HG03060 (cell line): ENCODE measurements around the gene TREH.

Source experiments
- ATAC-seq: cut with Tn5 transposase; IDR thresholded peaks from one replicate; pipeline ENCODE4 v1.9.1; 2021; ENCODE audit warnings: low read depth, moderate number of reproducible peaks; ENCODE audit not compliant: unreplicated experiment

Gene TREH

DNA sequence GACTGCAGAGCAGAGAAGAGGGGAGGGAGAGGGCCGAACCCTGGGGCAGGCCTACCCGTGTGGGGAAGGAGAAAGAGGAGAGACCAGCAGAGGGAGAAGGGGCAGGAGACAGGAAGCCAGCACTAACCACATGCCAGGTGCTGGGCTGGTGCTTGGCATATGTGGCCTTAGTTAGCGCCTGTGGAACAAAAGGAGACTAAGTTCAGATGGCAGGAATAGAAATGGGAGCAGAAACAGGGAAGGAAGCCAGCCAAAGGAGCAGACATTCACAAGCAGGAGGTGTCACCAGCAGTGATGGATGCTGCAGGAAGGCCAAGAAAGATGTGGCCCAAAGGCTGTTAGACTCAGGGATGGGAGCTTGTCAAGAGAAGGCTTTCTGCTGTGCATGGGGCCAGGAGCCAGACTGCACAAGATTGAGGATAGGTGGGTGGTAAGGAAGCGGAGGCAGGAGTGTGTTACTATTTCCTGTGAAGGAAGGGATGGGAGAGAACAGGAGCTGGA, 26.7 kb downstream of the TREH start:
- ATAC-seq, result no peak

- no peak for ATAC-seq
Observed at GRCh38 chr11:118651820-118652219, 27.6 kb downstream of the TREH start.

DNA sequence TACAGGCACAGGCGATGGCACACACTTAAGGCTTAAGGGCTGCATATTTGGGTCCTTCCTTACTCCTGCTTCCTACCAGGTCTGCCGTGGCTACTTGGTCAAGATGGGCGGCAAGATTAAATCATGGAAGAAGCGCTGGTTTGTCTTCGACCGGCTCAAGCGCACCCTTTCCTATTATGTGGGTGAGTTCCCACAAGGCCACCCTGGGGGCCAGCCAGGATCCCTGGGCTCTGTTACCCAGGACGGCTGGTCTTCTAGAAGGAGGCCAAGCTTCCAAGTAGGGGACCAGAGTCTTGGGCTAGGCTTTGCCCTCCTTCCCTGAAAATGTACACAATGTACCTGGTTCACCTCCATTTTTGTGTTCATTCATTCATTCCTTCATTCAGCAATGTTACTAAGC, 29.1 kb downstream of the TREH start:
- no peak for ATAC-seq

DNA sequence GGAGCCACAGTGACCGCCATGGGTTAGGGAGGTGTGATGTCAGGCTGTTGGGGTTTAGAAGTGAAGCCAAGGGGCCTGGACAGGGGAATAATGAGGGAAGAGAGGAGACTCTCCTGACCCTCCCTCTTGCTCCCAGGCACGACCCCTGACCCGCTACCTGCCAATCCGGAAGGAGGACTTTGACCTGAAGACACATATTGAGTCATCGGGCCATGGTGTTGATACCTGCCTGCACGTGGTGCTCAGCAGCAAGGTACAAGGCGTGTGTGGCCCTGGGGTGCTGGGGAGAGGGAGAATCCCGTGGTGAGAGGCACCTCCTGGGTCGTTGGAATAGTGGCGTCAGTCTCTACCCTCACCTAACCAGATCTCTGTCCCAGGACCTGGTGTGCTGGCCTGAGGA, 29.5 kb downstream of the TREH start:
- ATAC-seq, result no peak

- ATAC-seq, result no peak
Observed at GRCh38 chr11:118648291-118648690, 31.2 kb downstream of the TREH start.

GRCh38 chr11:118646393-118646792, 33.1 kb downstream of the TREH start:
- ATAC-seq, result no peak

DNA sequence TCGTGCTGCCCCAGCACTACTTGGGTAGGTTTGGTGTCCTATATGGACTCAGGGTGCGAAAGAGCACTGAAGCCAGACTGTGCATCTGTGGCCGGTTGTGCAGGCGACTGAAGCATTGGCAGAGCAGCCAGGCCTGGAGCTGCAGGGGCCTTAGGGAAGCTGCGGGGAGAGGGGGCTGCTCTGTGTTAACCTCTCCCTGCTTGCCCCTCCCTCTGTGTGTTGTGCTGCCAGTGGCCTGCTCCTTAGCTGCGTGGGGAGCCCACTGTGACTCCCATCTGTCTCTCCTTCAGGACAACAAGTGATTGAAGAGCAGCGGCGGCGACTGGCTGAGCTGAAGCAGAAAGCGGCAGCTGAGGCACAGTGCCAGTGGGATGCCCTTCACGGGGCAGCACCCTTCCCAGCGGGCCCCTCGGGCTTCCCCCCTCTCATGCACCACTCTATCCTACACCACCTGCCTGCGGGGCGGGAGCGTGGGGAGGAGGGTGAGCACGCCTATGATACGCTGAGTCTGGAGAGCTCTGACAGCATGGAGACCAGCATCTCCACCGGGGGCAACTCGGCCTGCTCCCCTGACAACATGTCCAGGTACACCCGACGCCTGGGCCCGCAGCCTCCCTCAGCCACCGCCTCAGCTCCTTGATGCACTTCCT, 34.3 kb downstream of the TREH start:
- ATAC-seq, result no peak

DNA sequence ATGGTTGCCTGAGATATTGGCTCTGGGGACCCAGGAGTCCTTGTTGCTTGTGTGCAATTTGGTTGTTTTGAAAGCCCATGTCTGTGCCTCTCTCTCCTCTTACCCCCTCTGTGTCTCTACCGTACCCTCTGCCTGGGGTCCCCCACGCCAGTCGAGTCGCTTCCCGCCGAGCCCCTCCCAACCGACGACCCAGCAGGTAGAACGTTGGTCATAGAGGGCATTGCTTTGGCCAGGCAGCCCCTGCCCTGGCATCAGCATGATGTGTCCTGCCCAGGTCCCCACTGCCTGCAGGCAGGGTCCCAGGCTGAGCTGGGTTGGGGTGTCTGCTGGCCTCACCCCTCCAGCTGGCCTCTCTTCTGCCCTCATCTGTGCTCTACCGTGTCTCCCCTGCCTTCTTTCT, 35.0 kb downstream of the TREH start:
- ATAC-seq, result no peak

- ATAC-seq, result no peak
Observed at GRCh38 chr11:118643995-118644345, 35.5 kb downstream of the TREH start.

GRCh38 chr11:118643142-118643994, 36.1 kb downstream of the TREH start:
- no peak for ATAC-seq

DNA sequence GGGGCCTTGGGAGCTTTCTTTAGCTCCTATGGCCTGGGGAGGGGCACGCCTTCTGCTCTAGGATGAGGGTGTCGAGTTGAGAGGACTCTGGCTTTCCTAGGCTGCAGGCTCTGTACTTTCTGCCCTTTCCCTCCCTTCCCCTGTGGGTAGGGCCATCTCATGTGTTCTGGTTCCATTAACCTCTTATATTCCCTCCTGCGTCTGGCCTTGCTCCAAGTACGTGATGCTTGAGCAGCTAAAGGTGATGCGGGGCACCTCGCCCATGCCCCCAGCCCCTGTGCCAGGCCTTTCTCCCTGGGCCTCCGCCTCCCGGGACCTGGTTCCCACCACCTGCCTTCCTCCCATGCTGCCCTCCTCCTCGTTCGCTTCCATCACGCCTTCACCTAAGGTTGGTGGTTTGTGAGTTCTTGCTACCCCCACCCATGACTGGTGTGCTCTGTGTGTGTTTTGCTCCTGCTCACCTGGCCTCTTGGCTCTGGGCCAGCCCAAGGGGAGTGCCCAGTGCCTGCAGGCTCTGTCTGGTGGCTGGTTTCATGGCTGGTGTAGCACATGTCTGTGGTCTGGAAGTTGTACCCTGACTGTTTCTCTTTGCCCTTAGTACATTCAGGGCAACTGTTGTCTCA, 37.9 kb downstream of the TREH start:
- no peak for ATAC-seq

DNA sequence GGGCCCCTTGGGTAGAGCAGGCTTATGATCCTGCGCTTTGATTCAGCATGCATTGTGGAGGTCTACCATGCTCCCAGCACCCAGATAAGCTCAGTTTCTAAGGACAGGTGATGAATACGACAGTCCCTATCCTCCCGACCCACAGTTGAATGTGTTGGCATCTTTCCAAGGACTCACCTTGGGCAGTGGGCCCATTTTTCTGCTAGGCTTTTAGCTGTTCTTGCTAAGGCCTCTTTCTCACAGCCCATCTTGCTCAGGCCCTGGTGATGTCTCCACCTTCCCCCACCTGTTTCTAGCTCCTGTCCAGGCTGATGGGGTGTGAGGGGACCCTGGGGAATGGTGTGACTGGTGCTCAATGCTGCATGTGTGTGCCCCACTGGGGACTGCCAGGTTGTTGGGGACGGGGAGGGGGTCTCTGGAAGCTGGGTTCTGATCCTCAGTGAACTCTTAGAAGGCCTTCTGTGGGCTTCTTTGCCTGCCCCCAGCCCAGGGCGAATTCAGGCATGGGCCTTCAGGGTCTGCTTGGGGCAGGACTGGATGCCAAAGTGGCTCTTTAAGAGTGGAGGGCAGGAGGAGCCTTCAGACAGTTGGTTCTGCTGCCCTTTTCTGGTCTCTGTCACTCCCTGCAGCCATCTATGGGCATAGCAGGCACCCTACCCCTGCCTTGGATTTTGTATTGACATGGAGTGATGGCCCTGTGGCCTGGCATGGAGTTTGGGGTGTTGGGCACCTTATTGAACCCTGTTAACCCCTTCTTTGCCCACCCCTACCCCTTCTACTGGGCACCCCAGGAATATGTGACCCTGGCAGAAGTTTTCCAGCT, 38.9 kb downstream of the TREH start:
- no peak for ATAC-seq

DNA sequence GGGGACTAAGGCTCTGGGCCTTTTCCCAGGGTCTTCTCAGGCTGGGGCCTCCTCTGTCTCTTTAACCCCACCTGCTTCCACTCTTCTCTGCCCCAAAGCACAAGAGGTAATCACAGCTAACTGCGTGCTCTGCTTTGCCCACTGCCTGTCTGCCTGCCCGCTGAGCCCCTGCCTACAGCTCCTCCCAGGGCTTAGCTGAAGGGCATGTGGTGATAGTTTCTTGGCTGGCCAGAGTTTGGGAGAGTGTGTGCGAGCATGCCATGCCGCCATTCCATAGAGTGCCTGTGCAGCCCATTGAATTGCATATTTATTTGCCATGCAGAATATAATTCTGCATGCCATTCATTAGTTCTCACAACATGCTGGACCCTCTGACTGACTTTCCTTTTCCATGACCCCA, 39.6 kb downstream of the TREH start:
- no peak for ATAC-seq

GRCh38 chr11:118638726-118639125, 40.7 kb downstream of the TREH start:
- no peak for ATAC-seq

DNA sequence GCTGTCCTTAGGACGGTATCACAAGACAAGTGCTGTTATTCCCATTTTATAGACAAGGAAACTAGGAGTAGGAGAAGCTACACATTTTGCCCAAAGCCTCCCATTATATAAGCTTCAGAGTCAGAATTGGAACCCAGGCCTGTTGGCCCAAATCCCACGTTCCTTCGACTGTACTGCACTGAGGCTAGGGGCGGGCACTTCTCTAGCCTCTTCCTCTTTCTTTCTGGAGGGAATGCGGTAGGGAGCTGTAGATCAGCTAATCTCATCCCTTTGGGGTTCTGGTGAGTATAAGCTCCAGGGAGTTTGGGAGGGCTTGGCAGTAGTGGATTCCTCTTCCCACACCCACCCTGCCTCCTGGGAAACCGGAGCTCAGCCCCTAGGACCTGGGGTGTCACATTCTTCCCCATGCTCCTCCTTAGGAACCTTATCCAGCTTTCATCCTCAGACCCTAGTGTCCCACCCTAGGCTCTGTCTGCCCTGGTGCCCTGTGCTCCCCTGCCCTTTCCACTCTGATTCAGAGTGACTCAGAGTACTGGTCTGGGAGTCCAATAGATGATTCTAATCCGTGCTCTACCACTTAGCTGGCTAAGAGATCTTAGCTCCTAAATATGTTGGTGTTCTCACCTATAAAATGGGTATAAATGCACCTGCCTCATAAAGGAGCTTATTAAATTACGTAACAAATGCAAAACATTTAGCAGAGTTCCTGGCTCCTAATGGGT, 42.7 kb downstream of the TREH start:
- no peak for ATAC-seq

DNA sequence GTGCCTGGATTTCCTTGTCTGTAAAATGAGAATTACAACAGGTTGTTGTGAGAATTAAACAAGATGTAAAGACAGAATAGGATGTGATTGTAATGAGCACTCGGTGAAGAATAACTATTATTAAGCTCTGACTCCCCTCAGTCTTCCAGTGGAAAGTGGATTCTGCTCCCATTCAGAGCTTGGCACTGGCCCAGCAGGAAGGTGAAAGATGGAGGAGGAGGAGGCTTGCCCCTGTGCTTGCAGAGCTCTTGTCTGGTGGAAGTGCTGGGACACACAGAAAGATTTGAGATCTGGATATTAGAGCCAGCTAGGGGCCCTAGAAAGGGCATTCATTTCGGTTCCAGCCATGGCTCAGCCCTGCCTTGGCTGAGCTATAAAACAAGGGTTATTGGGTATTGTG, 43.8 kb downstream of the TREH start:
- ATAC-seq, result no peak

DNA sequence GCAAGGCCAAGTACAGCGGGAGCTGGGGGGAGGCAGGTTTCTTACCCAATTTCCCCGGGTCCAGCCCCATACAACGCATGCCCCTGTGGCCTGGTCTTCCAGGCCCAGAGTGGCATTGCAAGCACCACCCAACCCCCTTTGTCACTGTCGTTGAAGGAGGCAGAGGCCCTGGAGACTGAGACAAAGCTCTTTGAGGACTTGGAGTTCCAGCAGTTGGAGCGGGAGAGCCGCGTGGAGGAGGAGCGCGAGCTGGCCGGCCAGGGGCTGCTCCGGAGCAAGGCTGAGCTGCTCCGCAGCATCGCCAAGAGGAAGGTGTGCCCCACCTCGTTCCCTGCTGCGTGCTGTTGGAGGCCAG, 44.2 kb downstream of the TREH start:
- ATAC-seq, result no peak

GRCh38 chr11:118634431-118635236, 44.8 kb downstream of the TREH start:
- no peak for ATAC-seq

- ATAC-seq, result no peak
Observed at GRCh38 chr11:118633979-118634378, 45.5 kb downstream of the TREH start.
